ENCODE measurements around the gene RSU1. TPM values are rescaled to one million over a fixed set of nuclear protein-coding genes. Genes with fewer than 3 reads are reported as not detected.

RSU1 gene
- total and polyA plus RNA-seq, 9 donors, result 59.4 to 93.9 (median 79.0) TPM

DNA sequence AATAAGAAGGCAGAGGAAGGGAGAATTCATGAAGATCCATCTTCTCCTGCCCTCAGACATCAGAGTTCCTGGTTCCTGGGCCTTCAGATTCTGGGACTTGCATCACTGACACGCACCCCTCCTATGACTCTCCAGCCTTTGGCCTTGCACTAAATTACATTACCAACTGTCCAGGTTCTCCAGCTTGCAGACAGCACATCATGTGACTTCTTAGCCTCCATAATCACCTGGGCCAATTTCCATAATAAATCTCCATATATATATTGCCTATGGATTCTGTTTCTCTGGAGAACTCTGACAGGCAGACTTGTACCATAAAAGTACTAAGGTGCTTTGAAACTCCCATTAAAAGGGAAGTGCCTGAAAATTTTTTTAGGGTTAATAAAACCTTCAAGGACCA is 23.2 kb downstream of the RSU1 start:
- Histone ChIP-seq H3K27ac (ENCODE audit: low read length) (no peak overlapping the region), H3K36me3 (ENCODE audit: control insufficient read depth, insufficient read depth, low read length) (no peaks in the 10 kb centered on the region), H3K9me3 (replicated peaks; ENCODE audit: control insufficient read depth, low read depth, low read length) (no peaks in the 10 kb centered on the region), H3K4me1 (ENCODE audit: control insufficient read depth, insufficient read depth, low read length) (peaks cover 3% of the 10 kb centered on the region), H3K4me3 (ENCODE audit: low read length) (no peak overlapping the region), H3K27me3 (ENCODE audit: control insufficient read depth, insufficient read depth, low read length) (no peaks in the 10 kb centered on the region)
- WGBS (ENCODE audit: insufficient coverage), result 100% methylated on average over 1 of the region's 1 CpG
- no peak for DNase-seq

- H3K36me3 ChIP-seq (ENCODE audit: control insufficient read depth, insufficient read depth, low read length), result no peaks in the 10 kb centered on the region
- peak; percentile 42 for DNase-seq
- no peak overlapping the region for H3K4me3 ChIP-seq (ENCODE audit: low read length)
- no peak overlapping the region for H3K27ac ChIP-seq (ENCODE audit: low read length)
- H3K27me3 ChIP-seq (ENCODE audit: control insufficient read depth, insufficient read depth, low read length), result no peaks in the 10 kb centered on the region
- 42% methylated on average over 6 of the region's 8 CpGs for WGBS (ENCODE audit: insufficient coverage)
- H3K4me1 ChIP-seq (ENCODE audit: control insufficient read depth, insufficient read depth, low read length), result peaks cover 3% of the 10 kb centered on the region
- no peaks in the 10 kb centered on the region for H3K9me3 ChIP-seq (replicated peaks; ENCODE audit: control insufficient read depth, low read depth, low read length)
Observed at GRCh38 chr10:16792675-16793074, 24.5 kb downstream of the RSU1 start.

GRCh38 chr10:16789765-16790164 is 27.5 kb downstream of the RSU1 start:
- no peak overlapping the region for H3K4me3 ChIP-seq (ENCODE audit: low read length)
- 50% methylated on average over 1 of the region's 4 CpGs for WGBS (ENCODE audit: insufficient coverage)
- DNase-seq, result no peak
- H3K27ac ChIP-seq (ENCODE audit: low read length), result no peak overlapping the region
- peaks cover 3% of the 10 kb centered on the region for H3K4me1 ChIP-seq (ENCODE audit: control insufficient read depth, insufficient read depth, low read length)
- no peaks in the 10 kb centered on the region for H3K36me3 ChIP-seq (ENCODE audit: control insufficient read depth, insufficient read depth, low read length)
- no peaks in the 10 kb centered on the region for H3K27me3 ChIP-seq (ENCODE audit: control insufficient read depth, insufficient read depth, low read length)
- no peaks in the 10 kb centered on the region for H3K9me3 ChIP-seq (replicated peaks; ENCODE audit: control insufficient read depth, low read depth, low read length)

GRCh38 chr10:16789261-16789660 is 28.0 kb downstream of the RSU1 start:
- no peak for DNase-seq
- H3K4me3 ChIP-seq (ENCODE audit: low read length), result no peak overlapping the region
- H3K27me3 ChIP-seq (ENCODE audit: control insufficient read depth, insufficient read depth, low read length), result no peaks in the 10 kb centered on the region
- no peak overlapping the region for H3K27ac ChIP-seq (ENCODE audit: low read length)
- peaks cover 3% of the 10 kb centered on the region for H3K4me1 ChIP-seq (ENCODE audit: control insufficient read depth, insufficient read depth, low read length)
- WGBS (ENCODE audit: insufficient coverage), result no CpG with 5 or more reads among the region's 7 CpGs
- H3K36me3 ChIP-seq (ENCODE audit: control insufficient read depth, insufficient read depth, low read length), result no peaks in the 10 kb centered on the region
- no peaks in the 10 kb centered on the region for H3K9me3 ChIP-seq (replicated peaks; ENCODE audit: control insufficient read depth, low read depth, low read length)

DNA sequence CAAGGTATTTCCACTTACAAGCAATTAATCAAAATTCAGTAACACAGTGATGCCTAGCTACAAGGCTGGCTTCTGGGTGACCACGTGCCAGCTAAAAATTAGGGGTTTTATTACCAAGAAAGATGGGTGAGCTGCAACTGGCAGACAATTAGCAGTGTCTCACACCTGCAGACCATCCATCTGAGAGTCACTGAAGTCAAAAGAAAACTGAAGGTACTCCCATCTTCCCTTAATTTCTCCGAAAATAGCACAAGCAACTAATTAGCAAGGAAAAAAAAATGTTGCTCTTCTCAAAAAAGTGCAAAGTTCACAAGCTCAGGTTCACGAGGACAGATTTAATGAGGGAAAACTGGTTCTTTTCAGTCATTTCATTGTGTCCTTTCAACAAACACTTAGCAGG is 28.4 kb downstream of the RSU1 start:
- H3K9me3 ChIP-seq (replicated peaks; ENCODE audit: control insufficient read depth, low read depth, low read length), result no peaks in the 10 kb centered on the region
- no CpG with 5 or more reads among the region's 3 CpGs for WGBS (ENCODE audit: insufficient coverage)

DNA sequence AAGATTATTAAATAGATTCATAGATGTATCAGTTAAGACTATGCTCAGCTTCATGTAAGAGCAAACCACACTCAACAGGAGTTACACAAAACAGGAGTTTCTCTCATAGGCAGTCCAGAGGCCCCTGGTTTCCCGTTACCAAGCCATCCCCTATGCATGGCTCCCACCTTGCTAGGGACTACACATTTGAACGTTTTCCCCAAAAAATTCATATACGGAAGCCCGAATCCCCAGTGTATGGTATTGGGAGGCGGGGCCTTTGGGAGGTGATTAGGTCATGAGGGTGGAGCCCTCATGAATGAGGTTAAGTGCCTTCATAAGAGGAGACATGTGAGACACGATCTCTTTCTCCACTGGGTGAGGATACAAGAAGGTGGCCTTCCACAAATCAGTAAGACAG is 29.1 kb downstream of the RSU1 start:
- Histone ChIP-seq H3K9me3 (replicated peaks; ENCODE audit: control insufficient read depth, low read depth, low read length) (no peaks in the 10 kb centered on the region), H3K4me1 (ENCODE audit: control insufficient read depth, insufficient read depth, low read length) (peaks cover 3% of the 10 kb centered on the region), H3K27ac (ENCODE audit: low read length) (no peak overlapping the region), H3K27me3 (ENCODE audit: control insufficient read depth, insufficient read depth, low read length) (no peaks in the 10 kb centered on the region), H3K4me3 (ENCODE audit: low read length) (no peak overlapping the region), H3K36me3 (ENCODE audit: control insufficient read depth, insufficient read depth, low read length) (no peaks in the 10 kb centered on the region)
- no peak for DNase-seq
- 100% methylated on average over 1 of the region's 6 CpGs for WGBS (ENCODE audit: insufficient coverage)

More for the DNA sequence above, 28.4 kb downstream of the RSU1 start:
- peaks cover 3% of the 10 kb centered on the region for H3K4me1 ChIP-seq (ENCODE audit: control insufficient read depth, insufficient read depth, low read length)
- no peaks in the 10 kb centered on the region for H3K27me3 ChIP-seq (ENCODE audit: control insufficient read depth, insufficient read depth, low read length)
- no peak for DNase-seq
- no peaks in the 10 kb centered on the region for H3K36me3 ChIP-seq (ENCODE audit: control insufficient read depth, insufficient read depth, low read length)
- H3K4me3 ChIP-seq (ENCODE audit: low read length), result no peak overlapping the region
- no peak overlapping the region for H3K27ac ChIP-seq (ENCODE audit: low read length)

- Histone ChIP-seq H3K27ac (ENCODE audit: low read length) (no peak overlapping the region), H3K36me3 (ENCODE audit: control insufficient read depth, insufficient read depth, low read length) (no peaks in the 10 kb centered on the region), H3K9me3 (replicated peaks; ENCODE audit: control insufficient read depth, low read depth, low read length) (no peaks in the 10 kb centered on the region), H3K4me3 (ENCODE audit: low read length) (no peak overlapping the region), H3K27me3 (ENCODE audit: control insufficient read depth, insufficient read depth, low read length) (no peaks in the 10 kb centered on the region), H3K4me1 (ENCODE audit: control insufficient read depth, insufficient read depth, low read length) (no peaks in the 10 kb centered on the region)
- DNase-seq, result no peak
- 100% methylated on average over 6 of the region's 12 CpGs for WGBS (ENCODE audit: insufficient coverage)
Observed at GRCh38 chr10:16787361-16787791, 29.8 kb downstream of the RSU1 start.

GRCh38 chr10:16780338-16780880 is 36.8 kb downstream of the RSU1 start:
- Histone ChIP-seq H3K36me3 (ENCODE audit: control insufficient read depth, insufficient read depth, low read length) (peaks cover 14% of the 10 kb centered on the region), H3K4me3 (ENCODE audit: low read length) (no peak overlapping the region), H3K27me3 (ENCODE audit: control insufficient read depth, insufficient read depth, low read length) (no peaks in the 10 kb centered on the region), H3K9me3 (replicated peaks; ENCODE audit: control insufficient read depth, low read depth, low read length) (no peaks in the 10 kb centered on the region), H3K4me1 (ENCODE audit: control insufficient read depth, insufficient read depth, low read length) (no peaks in the 10 kb centered on the region), H3K27ac (ENCODE audit: low read length) (no peak overlapping the region)
- DNase-seq, result no peak
- WGBS (ENCODE audit: insufficient coverage), result 67% methylated on average over 4 of the region's 7 CpGs

DNA sequence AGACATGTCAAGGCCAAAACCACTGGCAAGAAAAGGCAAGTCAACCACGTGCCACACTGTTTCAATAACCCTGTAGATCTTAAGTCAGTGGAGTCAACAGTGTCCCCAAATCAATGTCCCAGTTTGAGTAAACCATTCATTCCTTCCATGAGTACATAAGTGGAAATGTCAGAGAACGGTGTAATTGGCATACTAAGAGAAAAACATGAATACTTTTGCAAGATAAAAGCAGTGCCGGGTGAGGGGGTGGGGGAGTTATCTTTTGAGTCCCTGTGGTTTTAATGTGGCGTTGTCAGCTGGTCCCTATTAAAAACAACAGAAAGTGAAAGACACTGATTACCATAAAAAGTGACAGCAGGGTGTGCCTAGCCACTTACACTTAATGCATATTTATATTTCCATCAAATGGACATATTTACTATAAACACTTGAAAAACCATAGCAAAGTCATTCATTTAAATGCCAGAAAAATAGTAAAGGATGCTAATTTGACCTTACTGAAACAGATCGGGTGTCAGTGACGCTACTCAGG is 37.8 kb downstream of the RSU1 start:
- no peak for DNase-seq
- 80% methylated on average over 1 of the region's 6 CpGs for WGBS (ENCODE audit: insufficient coverage)
- H3K4me1 ChIP-seq (ENCODE audit: control insufficient read depth, insufficient read depth, low read length), result no peaks in the 10 kb centered on the region
- peaks cover 14% of the 10 kb centered on the region for H3K36me3 ChIP-seq (ENCODE audit: control insufficient read depth, insufficient read depth, low read length)
- no peak overlapping the region for H3K27ac ChIP-seq (ENCODE audit: low read length)
- H3K9me3 ChIP-seq (replicated peaks; ENCODE audit: control insufficient read depth, low read depth, low read length), result no peaks in the 10 kb centered on the region
- H3K27me3 ChIP-seq (ENCODE audit: control insufficient read depth, insufficient read depth, low read length), result no peaks in the 10 kb centered on the region
- H3K4me3 ChIP-seq (ENCODE audit: low read length), result no peak overlapping the region

- H3K4me1 ChIP-seq (ENCODE audit: control insufficient read depth, insufficient read depth, low read length), result no peaks in the 10 kb centered on the region
- H3K9me3 ChIP-seq (replicated peaks; ENCODE audit: control insufficient read depth, low read depth, low read length), result no peaks in the 10 kb centered on the region
- peaks cover 14% of the 10 kb centered on the region for H3K36me3 ChIP-seq (ENCODE audit: control insufficient read depth, insufficient read depth, low read length)
- no peaks in the 10 kb centered on the region for H3K27me3 ChIP-seq (ENCODE audit: control insufficient read depth, insufficient read depth, low read length)
- peak overlapping the region; percentile 62 for H3K27ac ChIP-seq (ENCODE audit: low read length)
- no peak overlapping the region for H3K4me3 ChIP-seq (ENCODE audit: low read length)
- DNase-seq, result peak; percentile 68
- WGBS (ENCODE audit: insufficient coverage), result 84% methylated on average over 3 of the region's 7 CpGs
Observed at GRCh38 chr10:16777473-16778370, 39.5 kb downstream of the RSU1 start.

Data from muscle of leg (tissue), 11 donors.